HepG2 (cell line): ENCODE measurements around the gene LRRC74B. TPM values are rescaled to one million over a fixed set of nuclear protein-coding genes. Genes with fewer than 3 reads are reported as not detected.
"Not testable (repeated sequence)": the region's sequence is repeated elsewhere in the genome, so short reads cannot be mapped to it uniquely, and the experiment has no call there.

Experiments
- ATAC-seq: fragments of 200-7000 bp; cut with Tn5 transposase; 3 replicates; pipeline ENCODE4 v1.9.1; 2020; ENCODE audit warnings: mild to moderate bottlenecking, moderate library complexity
- BruUV-seq: library from RNA; stranded (reverse); fragments of 400-500 nt; replicated peaks from 2 replicates; lab custom pipeline; 2021; lab: Mats Ljungman, UMichigan
- CTCF ChIA-PET: fragments of 300-600 bp; formaldehyde crosslinking; extraction: SDS; loops from one replicate; lab custom pipeline; 2021; ENCODE audit warnings: low total read pairs, inconsistent platforms, low intra/inter-chr PET ratio; lab: Yijun Ruan, JAX
- POLR2A ChIA-PET: fragments of 350-600 bp; sonication (Branson Sonifier 250); formaldehyde crosslinking; loops from one replicate; lab custom pipeline; 2020; ENCODE audit warnings: antibody characterized with exemption, inconsistent platforms; lab: Yijun Ruan, JAX
- DNase-seq: peaks from one replicate; pipeline ENCODE4 v3.0.0-alpha.2; 2015; ENCODE audit warnings: low spot score
- FAIRE-seq: peaks from 3 replicates; lab custom pipeline; 2011; peaks lifted over from hg19 to GRCh38; lab: Jason Lieb, UNC
- H2AFZ ChIP-seq: one replicate; pipeline ENCODE4 v1.6.1; 2011; ENCODE audit warnings: low read length, inconsistent platforms
- H3K27ac ChIP-seq: fragments of 300-600 bp; 3 replicates; pipeline ENCODE4 v1.8.0; 2011; ENCODE audit warnings: mixed run types, mild to moderate bottlenecking, mixed read lengths, low read length, inconsistent platforms; ENCODE audit not compliant: insufficient read depth; ENCODE audit errors: extremely low read length
- H3K27me3 ChIP-seq, 2 experiments: fragments of 200-600 bp in 1 of 2; 2 replicates in 1 of 2; 3 replicates in 1 of 2; pipeline versions ENCODE4 v1.6.0 to v1.8.0; 2011; ENCODE audit warnings: low read length in 2 of 2, mild to moderate bottlenecking in 2 of 2, moderate library complexity in 2 of 2, inconsistent platforms in 1 of 2; ENCODE audit not compliant: insufficient read depth in 2 of 2, control insufficient read depth in 1 of 2
- H3K36me3 ChIP-seq, 2 experiments: fragments of 200-600 bp in 1 of 2; replicated peaks in 1 of 2; 2 replicates in 1 of 2; 3 replicates in 1 of 2; pipeline versions ENCODE4 v1.5.1 to v1.8.0; 2011; ENCODE audit warnings: low read length in 2 of 2, inconsistent platforms in 1 of 2; ENCODE audit not compliant: insufficient read depth in 2 of 2, control insufficient read depth in 1 of 2
- H3K4me1 ChIP-seq: 2 replicates; pipeline ENCODE4 v1.5.1; 2012; ENCODE audit warnings: low read length, inconsistent platforms; ENCODE audit not compliant: insufficient read depth
- H3K4me2 ChIP-seq: 2 replicates; pipeline ENCODE4 v1.6.0; 2011; ENCODE audit warnings: low read depth, low read length, inconsistent platforms
- H3K4me3 ChIP-seq, 3 experiments: fragments of 200-600 bp in 1 of 3; sonication (generic), shearing (Covaris generic) in 1 of 3; replicated peaks in 1 of 3; 2 replicates each; pipeline ENCODE4 v1.5.1; 2011 to 2016; ENCODE audit warnings: low read length in 3 of 3, inconsistent platforms in 2 of 3, low read depth in 2 of 3, mild to moderate bottlenecking in 2 of 3, control low read depth in 1 of 3, mixed read lengths in 1 of 3; ENCODE audit not compliant: insufficient read depth in 1 of 3
- H3K79me2 ChIP-seq: one replicate; pipeline ENCODE4 v1.6.1; 2011; ENCODE audit warnings: low read length, inconsistent platforms; ENCODE audit not compliant: insufficient read depth
- H3K9ac ChIP-seq: 2 replicates; pipeline ENCODE4 v1.6.0; 2011; ENCODE audit warnings: mild to moderate bottlenecking, low read depth, low read length, inconsistent platforms; ENCODE audit not compliant: insufficient read depth
- H3K9me3 ChIP-seq: 2 replicates; pipeline ENCODE4 v1.5.1; 2012; ENCODE audit warnings: mild to moderate bottlenecking, low read length
- H4K20me1 ChIP-seq: 2 replicates; pipeline ENCODE4 v1.6.0; 2011; ENCODE audit warnings: inconsistent platforms, mild to moderate bottlenecking, low read length, moderate library complexity; ENCODE audit not compliant: insufficient read depth
- FOSL2 ChIP-seq: sonication (generic); formaldehyde crosslinking; IDR thresholded peaks from 2 replicates; pipeline ENCODE4 v1.4.0; 2020; ENCODE audit warnings: missing genetic modification reagents
- POLR2AphosphoS5 ChIP-seq: IDR thresholded peaks from 2 replicates; pipeline ENCODE4 v1.6.1; 2012; ENCODE audit warnings: low read depth, low read length
- RCOR2 ChIP-seq: IDR thresholded peaks from 2 replicates; pipeline ENCODE4 v1.6.1; 2016; ENCODE audit warnings: missing biosample characterization, missing genetic modification reagents
- SP4 ChIP-seq: sonication (generic); formaldehyde crosslinking; IDR thresholded peaks from 2 replicates; pipeline ENCODE4 v1.8.1; 2023; ENCODE audit warnings: mild to moderate bottlenecking, missing genetic modification reagents
- WIZ ChIP-seq: sonication (generic); formaldehyde crosslinking; IDR thresholded peaks from 2 replicates; pipeline ENCODE4 v1.5.1; 2020; ENCODE audit warnings: mild to moderate bottlenecking, missing genetic modification reagents
- ZNF501 ChIP-seq: sonication (generic); formaldehyde crosslinking; IDR thresholded peaks from 2 replicates; pipeline ENCODE4 v1.5.1; 2020; ENCODE audit warnings: mild to moderate bottlenecking, moderate library complexity, missing genetic modification reagents
- ZNF773 ChIP-seq: sonication (generic); formaldehyde crosslinking; IDR thresholded peaks from 2 replicates; pipeline ENCODE4 v1.4.0; 2020; ENCODE audit warnings: missing genetic modification reagents, borderline replicate concordance
- WGBS: methylation state at CpG from one replicate; pipeline ENCODE4 v1.1.6; 2017; ENCODE audit warnings: low lambda C conversion rate; 5-methylcytosine and 5-hydroxymethylcytosine counted together
- in situ Hi-C: cut with HindIII; loops from 2 replicates; pipeline ENCODE4 v1.10.0; 2017; ENCODE audit warnings: low pct_unique_long_range_greater_than_20kb; ENCODE audit not compliant: extremely low pct_ligation_motif_present
- intact Hi-C: fragments of 100-400 bp; cut with micrococcal nuclease; formaldehyde crosslinking; loops from one replicate; pipeline ENCODE4 v1.10.0; 2022; ENCODE audit not compliant: unreplicated experiment
- polyA plus RNA-seq, 8 experiments: library from polyadenylated mRNA; depleted of rRNA in 3 of 8; stranded (reverse) in 7 of 8; unstranded in 1 of 8; fragments of >200 nt; fragmentation: Illumina TruSeq in 4 of 8; extraction: Trizol in 4 of 8; gene quantifications; 2 replicates each; pipeline versions ENCODE4 v1.2.1 to v1.2.3, GENCODE V29; 2011 to 2016; ENCODE audit warnings: low read depth in 4 of 8, missing spikeins in 1 of 8, mixed read lengths in 1 of 8; ENCODE audit not compliant: insufficient read depth in 1 of 8
- total RNA-seq, 5 experiments: library from RNA; depleted of rRNA; stranded (reverse); fragments of >200 nt; fragmentation: Illumina TruSeq; extraction: Trizol; gene quantifications; 2 replicates each; pipeline ENCODE4 v1.2.3, GENCODE V29; 2016; ENCODE audit warnings: low read depth in 1 of 5

The LRRC74B gene
- total and polyA plus RNA-seq, 2 of the 13 experiments (the other 11 are each of a cell fraction or from before 2014, with no cell fraction given), result not detected

GRCh38 chr22:21069375-21069774 is 23.6 kb downstream of the LRRC74B start:
- TF ChIP-seq RCOR2 (CRISPR knock-in tag) (no peak), SP4 (CRISPR knock-in tag) (no peak), POLR2AphosphoS5 (no peak), ZNF773 (no peak)
- H3K27ac ChIP-seq, result no peak overlapping the region
- WGBS, result 20% methylated on average over 3 of the region's 5 CpGs
- DNase-seq (no peak), ATAC-seq (no peak), FAIRE-seq (no peak)
- no peak overlapping the region for H3K9ac ChIP-seq
- H3K79me2 ChIP-seq, result no peaks in the 10 kb centered on the region
- H3K36me3 ChIP-seq, result no peaks in the 10 kb centered on the region
- H3K4me3 ChIP-seq, result no peak overlapping the region
- no peak overlapping the region for H3K4me2 ChIP-seq
- POLR2A ChIA-PET, result interaction anchor here (1.6 kb wide), 1 partner anchor 87 kb away, joined by 3 read pairs; the partner anchor contains the start of gene LZTR1
- CTCF ChIA-PET, result no interaction called here
- no peak overlapping the region for H2AFZ ChIP-seq
- no peaks in the 10 kb centered on the region for H4K20me1 ChIP-seq
- no TSS peak for BruUV-seq
- no peaks in the 10 kb centered on the region for H3K9me3 ChIP-seq
- H3K4me1 ChIP-seq, result peaks cover 17% of the 10 kb centered on the region
- H3K27me3 ChIP-seq, result peaks cover 1 to 20% of the 10 kb centered on the region in 2 experiments; a peak in 4 of 5 replicates
- in situ Hi-C loops, result no loop called here
- intact Hi-C loops, result no loop called here

- no peak for DNase-seq
- no peak overlapping the region for H3K4me3 ChIP-seq
- no peak overlapping the region for H3K27ac ChIP-seq
- H3K4me2 ChIP-seq, result no peak overlapping the region
- H3K4me1 ChIP-seq, result peaks cover 17% of the 10 kb centered on the region
- no peaks in the 10 kb centered on the region for H3K36me3 ChIP-seq
- in situ Hi-C loops, result no loop called here
- intact Hi-C loops, result no loop called here
- no peaks in the 10 kb centered on the region for H3K9me3 ChIP-seq
- WGBS, result 57% methylated on average over 9 of the region's 17 CpGs
- H3K27me3 ChIP-seq, result peaks cover 3 to 20% of the 10 kb centered on the region in 2 experiments; a peak in 4 of 5 replicates
- no peak for FAIRE-seq
- no peak for ATAC-seq
- POLR2A ChIA-PET, result no interaction called here
- no TSS peak for BruUV-seq
- no peaks in the 10 kb centered on the region for H3K79me2 ChIP-seq
- no peak overlapping the region for H2AFZ ChIP-seq
- CTCF ChIA-PET, result no interaction called here
- TF ChIP-seq ZNF501 (CRISPR knock-in tag), result no peak
- TF ChIP-seq FOSL2, result no peak
- no peak for TF ChIP-seq WIZ (CRISPR knock-in tag)
- TF ChIP-seq, all 625 proteins: peak for 0
- no peaks in the 10 kb centered on the region for H4K20me1 ChIP-seq
- H3K9ac ChIP-seq, result no peak overlapping the region
Measured at GRCh38 chr22:21070690-21071615, 25.2 kb downstream of the LRRC74B start.

DNA sequence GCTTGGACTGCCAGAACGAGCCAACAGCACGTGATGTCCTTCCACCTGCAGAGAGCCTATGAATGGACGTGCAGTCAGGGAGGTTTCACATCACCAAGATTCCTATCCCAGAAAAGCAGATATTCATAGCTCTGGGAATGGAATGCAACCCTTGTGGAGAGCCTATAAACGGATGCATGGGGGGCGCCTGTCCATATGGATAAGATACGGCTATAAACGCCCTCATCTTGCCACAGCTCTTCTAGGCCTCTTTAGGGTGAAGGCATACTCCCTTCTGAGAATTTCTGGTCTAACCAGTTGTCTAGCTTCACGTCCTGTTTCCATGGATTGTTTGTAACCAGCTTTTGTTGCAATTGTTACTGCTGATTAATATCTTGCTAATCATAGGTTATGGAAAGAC is 26.1 kb downstream of the LRRC74B start:
- ATAC-seq, H3K79me2 ChIP-seq, intact Hi-C loops, DNase-seq, H3K4me2 ChIP-seq, H3K36me3 ChIP-seq, H3K9me3 ChIP-seq, POLR2A ChIA-PET, H3K27ac ChIP-seq, H3K4me3 ChIP-seq, H4K20me1 ChIP-seq, in situ Hi-C loops, CTCF ChIA-PET, FAIRE-seq, H3K9ac ChIP-seq, H2AFZ ChIP-seq, BruUV-seq: not testable (repeated sequence)
- Histone ChIP-seq H3K27me3 (peaks cover 3 to 24% of the 10 kb centered on the region in 2 experiments; a peak in 4 of 5 replicates), H3K4me1 (peaks cover 12% of the 10 kb centered on the region)
- 57% methylated on average over 8 of the region's 8 CpGs for WGBS
